Endothelial cell of umbilical vein (primary cell): ENCODE measurements around the gene CWF19L2.

ENCODE experiments used
- GATA2 ChIP-seq: IDR thresholded peaks from 2 replicates; pipeline ENCODE4 v1.7.0; 2011; ENCODE audit warnings: low read depth, mild to moderate bottlenecking, moderate library complexity, mixed read lengths, low read length; ENCODE audit not compliant: insufficient read length, insufficient read depth
- POLR2A ChIP-seq: IDR thresholded peaks from 2 replicates; pipeline ENCODE4 v1.6.1; 2012; ENCODE audit warnings: low read depth, mild to moderate bottlenecking, control low read depth, low read length
- TF ChIP-seq, protein P1 (sequence below), 2 donors: IDR thresholded peaks; 1 replicate in 1 of 2; 2 replicates in 1 of 2; pipeline ENCODE4 v1.5.1; 2011; ENCODE audit warnings: low read length in 2 of 2, mild to moderate bottlenecking in 2 of 2, moderate library complexity in 2 of 2, control low read depth in 1 of 2, inconsistent platforms in 1 of 2, low read depth in 1 of 2; ENCODE audit not compliant: insufficient read depth in 1 of 2; ENCODE audit errors: extremely low read depth in 1 of 2

DNA sequence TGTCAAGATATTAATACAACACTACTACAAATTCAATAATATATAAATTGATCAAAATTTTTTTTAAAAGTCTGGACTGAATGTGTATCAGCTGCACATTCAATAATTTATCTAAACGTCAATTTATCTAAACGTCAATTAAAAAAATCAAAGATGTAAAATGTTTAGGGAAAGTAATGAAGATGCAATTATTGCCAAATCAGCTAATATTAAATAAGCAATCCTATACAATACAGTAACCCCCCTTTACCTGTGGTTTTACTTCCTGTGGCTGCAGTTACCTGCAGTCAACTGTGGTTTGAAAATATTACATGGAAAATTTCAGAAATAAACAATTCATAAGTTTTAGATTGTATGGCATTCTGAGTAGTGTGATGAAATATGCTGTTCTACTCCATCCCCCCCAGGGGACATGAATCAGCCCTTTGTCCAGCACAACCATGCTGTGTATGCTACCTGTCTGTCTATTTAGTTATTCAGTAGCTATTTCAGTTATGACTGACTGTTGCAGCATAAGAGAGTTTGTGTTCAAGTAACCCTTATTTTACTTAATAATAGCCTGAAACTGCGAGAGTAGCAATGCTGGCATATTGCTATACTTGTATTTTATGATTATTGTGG, 72.2 kb downstream of the CWF19L2 start:
- TF ChIP-seq POLR2A (no peak), GATA2 (no peak)
- TF ChIP-seq, protein P1, sequence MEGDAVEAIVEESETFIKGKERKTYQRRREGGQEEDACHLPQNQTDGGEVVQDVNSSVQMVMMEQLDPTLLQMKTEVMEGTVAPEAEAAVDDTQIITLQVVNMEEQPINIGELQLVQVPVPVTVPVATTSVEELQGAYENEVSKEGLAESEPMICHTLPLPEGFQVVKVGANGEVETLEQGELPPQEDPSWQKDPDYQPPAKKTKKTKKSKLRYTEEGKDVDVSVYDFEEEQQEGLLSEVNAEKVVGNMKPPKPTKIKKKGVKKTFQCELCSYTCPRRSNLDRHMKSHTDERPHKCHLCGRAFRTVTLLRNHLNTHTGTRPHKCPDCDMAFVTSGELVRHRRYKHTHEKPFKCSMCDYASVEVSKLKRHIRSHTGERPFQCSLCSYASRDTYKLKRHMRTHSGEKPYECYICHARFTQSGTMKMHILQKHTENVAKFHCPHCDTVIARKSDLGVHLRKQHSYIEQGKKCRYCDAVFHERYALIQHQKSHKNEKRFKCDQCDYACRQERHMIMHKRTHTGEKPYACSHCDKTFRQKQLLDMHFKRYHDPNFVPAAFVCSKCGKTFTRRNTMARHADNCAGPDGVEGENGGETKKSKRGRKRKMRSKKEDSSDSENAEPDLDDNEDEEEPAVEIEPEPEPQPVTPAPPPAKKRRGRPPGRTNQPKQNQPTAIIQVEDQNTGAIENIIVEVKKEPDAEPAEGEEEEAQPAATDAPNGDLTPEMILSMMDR (IDR thresholded peaks at IDR 0.05; ENCODE audit: extremely low read depth in 1 of 2, insufficient read depth in 1 of 2, low read depth in 1 of 2, low read length in 2 of 2), result no peak
